Measurements from ENCODE around the gene TMEM247.

The TMEM247 gene

DNA sequence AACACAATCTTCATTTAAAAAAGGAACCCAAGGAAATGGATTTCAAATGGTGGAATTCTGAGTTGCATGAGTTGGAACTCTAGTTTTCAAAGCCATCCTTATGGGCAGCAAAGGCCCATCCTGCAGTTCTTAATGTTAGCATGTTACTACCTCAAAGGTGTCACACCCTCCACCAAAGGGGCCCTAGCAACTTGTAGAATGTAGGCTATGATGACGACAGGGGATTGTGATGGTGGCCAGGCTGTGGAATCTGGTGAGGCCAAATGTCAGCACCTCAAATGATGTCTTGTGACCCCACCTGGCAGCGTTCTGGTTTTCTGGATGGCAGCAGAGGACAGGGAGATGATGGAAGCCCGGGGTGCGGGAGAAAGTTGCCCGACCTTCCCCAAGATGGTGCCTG is at the start of gene TMEM247:
TMEM247 (plus strand) TSS at position 301 of the 400 bp plus-strand sequence.
- no peak for DNase-seq (ENCODE audit: low spot score)

- DNase-seq (ENCODE audit: low spot score) = no peak
Observed at GRCh38 chr2:46430413-46430812, 49.0 kb upstream of the TMEM247 start.

- no peak for DNase-seq (ENCODE audit: low spot score)
Observed at GRCh38 chr2:46430992-46431391, 48.4 kb upstream of the TMEM247 start.

DNA sequence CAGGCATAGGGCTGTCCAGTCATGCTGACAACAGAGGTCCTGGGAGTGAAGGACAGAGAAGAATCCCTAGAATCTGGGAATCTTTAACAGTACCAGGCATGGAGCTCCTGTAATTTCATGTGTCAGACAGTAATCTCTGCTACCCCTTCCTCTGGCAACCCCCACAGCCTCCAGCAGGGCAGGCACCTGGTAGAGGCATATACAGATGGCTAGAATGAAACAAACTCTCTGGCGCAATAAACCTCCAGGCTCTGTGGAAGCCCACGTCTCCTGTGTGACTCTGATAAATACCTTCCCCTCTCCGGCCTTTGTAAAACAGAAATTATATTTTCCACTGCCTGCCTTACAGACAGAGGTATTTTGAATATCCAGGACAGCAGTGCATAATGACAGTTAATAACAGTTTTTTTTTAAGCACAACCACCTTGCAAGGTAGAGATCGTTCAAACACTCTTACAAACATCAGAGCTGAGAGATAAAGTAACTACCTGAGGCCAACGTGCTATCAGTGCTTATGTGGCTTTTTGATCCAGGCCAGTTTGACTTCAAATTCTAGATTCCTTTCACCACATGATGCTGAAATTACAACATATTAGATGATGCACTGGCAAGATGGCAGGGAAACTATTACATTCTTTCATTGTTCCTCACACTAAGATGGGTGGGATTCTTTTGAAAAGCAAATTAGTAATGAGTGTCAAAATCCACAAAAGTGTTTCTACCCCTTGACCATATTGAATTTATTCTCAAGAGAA is 47.7 kb upstream of the TMEM247 start:
- DNase-seq (ENCODE audit: low spot score) = no peak

GRCh38 chr2:46434851-46435273 is 44.5 kb upstream of the TMEM247 start:
- DNase-seq (ENCODE audit: low spot score) = no peak

GRCh38 chr2:46435353-46435752 is 44.0 kb upstream of the TMEM247 start:
- DNase-seq (ENCODE audit: low spot score) = no peak

GRCh38 chr2:46435796-46436360 is 43.5 kb upstream of the TMEM247 start:
- DNase-seq (ENCODE audit: low spot score) = no peak

GRCh38 chr2:46436800-46437199 is 42.6 kb upstream of the TMEM247 start:
- DNase-seq (ENCODE audit: low spot score) = no peak

GRCh38 chr2:46438102-46438501 is 41.3 kb upstream of the TMEM247 start:
- no peak for DNase-seq (ENCODE audit: low spot score)

DNA sequence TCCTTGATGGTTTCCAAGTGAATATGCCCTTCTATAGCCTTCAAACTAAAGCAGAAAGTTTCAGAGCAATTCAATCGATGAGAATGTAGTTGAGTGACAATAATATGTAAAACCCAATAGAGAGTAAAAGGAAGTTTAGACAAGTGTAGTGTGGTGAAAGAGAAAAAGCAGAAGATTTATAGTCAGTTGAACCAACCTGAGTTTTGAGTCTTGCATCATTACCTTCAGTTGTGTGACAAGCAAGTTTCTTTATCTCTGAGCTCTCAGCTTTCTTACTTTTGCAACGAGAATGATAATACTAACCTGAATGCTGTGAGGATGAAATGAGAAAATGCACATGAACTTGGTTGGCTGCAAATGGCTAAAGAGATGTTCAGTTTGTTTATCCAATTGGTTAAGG is 40.6 kb upstream of the TMEM247 start:
- DNase-seq (ENCODE audit: low spot score) = no peak

DNA sequence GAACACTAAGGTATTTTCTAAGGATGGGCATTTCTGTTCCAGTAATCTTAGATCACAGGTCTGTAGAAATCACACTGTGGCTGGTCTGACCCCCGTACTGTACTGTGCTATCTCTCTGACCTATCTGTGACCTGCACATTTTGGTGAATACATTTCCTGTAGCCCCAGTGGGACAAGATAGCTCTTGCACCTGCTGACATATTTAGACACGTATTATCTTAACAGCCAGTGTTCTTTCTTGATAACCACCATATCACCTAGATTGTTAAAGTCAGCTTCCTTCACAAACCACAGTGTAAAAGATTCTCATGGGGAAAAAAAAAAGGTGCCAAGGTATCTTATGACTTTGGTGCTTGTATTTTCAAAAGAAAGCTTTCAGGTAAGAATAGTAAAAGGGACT is 39.8 kb upstream of the TMEM247 start:
- DNase-seq (ENCODE audit: low spot score) = no peak

DNA sequence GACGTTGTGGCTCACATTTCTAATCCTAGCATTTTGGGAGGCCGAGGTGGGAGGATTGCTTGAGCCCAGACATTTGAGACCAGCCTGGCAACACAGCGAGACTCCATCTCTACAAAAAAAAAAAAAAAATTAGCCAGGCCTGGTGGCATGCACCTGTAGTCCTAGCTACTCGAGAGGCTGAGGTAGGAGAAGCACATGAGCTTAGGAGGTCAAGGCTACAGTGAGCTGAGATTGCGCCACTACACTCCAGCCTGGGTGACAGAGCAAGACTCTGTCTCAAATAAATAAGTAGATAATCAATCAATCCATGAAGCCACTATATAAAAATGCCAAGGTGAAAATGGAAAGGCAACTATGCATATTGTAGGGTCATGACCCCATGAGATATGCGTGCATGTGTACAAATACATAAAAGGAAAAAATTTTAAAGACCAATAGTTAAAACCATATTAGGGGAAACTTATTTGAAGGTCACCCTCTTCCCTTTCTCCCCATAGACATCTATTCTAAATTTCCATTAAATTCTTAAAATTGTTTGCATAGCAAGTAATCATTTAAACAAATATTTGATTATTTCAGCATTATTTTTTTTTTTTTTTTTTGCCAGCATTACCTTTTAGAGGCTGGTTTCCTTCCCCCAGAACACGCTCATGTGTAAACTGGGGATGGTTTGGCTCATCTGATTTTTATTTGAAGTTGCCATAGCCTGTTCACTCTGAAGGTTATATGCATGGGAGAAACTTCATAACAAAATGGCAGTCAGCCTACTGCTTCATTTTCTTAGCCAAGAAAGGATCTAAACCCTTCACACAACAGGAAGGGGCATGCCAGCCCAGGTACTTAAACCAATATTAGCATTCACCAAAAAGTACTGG is 37.3 kb upstream of the TMEM247 start:
- no peak for DNase-seq (ENCODE audit: low spot score)

DNA sequence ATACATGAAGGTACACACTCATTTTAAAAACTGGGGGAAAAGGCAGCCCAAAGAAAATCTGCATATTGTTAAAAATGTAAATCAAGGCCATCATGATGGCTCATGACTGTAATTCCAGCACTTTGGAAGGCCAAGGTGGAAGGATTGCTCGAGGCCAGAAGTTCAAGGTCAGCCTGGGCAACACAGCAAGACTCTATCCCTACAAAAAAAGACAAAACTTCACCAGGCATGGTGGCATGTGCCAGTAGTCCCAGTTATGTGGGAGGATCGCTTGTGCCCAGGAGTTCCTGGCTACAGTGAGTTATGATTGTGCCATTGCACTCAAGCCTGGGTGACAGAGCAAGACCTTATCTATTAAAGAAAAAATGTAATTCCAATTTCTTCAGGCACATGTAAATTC is 34.6 kb upstream of the TMEM247 start:
- no peak for DNase-seq (ENCODE audit: low spot score)

GRCh38 chr2:46445556-46445955 is 33.8 kb upstream of the TMEM247 start:
- no peak for DNase-seq (ENCODE audit: low spot score)

DNA sequence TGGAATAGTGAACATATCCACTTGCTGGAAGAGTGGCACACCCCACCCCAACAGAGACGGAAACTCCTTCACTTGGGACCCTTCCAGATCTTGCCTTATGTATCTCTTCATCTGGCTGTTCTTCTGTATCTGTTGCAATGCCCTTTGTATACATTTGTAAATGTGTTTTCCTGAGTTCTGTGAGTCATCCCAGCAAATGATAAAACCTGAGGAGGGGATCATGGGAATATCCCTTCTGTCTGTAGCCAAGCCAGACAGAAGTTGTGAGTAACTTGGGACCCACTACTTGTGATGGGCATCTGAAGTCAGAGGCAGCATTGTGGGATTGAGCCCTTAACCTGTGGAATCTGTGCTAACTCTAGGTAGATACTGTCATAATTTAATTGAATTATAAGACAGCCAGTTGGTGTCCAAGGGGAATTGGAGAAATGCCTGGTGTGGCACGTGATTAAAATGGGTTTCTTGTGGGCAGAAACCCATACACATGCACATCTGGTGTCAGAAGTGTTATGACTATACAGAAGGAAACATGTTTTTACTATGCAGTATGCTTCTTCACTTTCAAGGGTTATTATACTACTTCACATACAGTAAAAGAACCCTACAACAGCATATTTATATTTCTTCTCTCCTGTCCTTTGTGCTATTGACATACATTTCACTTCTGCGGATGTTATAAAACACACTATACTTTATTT is 32.3 kb upstream of the TMEM247 start:
- DNase-seq (ENCODE audit: low spot score) = no peak

- no peak for DNase-seq (ENCODE audit: low spot score)
Observed at GRCh38 chr2:46447649-46448048, 31.7 kb upstream of the TMEM247 start.

- DNase-seq (ENCODE audit: low spot score) = no peak
Observed at GRCh38 chr2:46448111-46448510, 31.3 kb upstream of the TMEM247 start.

DNA sequence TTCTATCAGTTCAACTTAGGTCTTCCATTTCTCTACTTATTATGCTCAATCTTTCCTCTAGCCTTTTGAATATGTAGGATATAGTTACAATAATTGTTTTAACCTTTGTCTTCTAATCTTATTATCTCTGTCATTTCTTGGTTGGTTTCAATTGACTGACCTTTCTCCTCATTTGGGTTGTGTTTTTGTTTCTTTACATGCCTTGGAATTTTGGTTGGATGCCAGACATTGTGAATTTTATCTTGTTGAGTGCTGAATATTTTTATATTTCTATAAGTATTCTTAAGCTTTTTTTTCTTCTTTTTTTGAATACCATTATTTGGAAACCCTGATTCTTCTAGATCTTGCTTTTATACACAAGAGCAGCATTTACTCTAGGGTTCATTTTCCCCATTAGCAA is 30.7 kb upstream of the TMEM247 start:
- no peak for DNase-seq (ENCODE audit: low spot score)

- no peak for DNase-seq (ENCODE audit: low spot score)
Observed at GRCh38 chr2:46449700-46450099, 29.7 kb upstream of the TMEM247 start.

GRCh38 chr2:46451131-46451711 is 28.1 kb upstream of the TMEM247 start:
- DNase-seq (ENCODE audit: low spot score) = no peak

DNA sequence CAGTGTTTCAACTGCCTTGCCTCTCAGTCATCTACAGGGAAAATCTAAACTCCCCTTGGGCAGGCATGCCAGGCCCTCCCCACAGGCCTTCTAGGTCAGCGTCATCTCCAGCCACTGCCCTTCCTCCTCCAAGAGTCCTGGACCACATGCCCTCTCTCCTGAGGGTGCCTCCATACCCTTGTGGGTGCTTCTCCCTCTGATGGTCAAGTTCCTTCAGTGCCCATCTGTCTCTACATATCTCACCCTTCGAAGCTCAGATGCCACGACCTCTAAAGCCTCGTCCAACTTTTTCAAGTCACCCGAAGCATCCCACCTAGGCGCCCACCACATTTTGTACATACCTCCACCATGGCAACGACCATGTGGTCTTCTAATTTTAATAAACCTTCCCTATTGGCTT is 22.6 kb upstream of the TMEM247 start:
- DNase-seq (ENCODE audit: low spot score) = no peak
